Activated CD8-positive, alpha-beta T cell treated with anti-CD3 and anti-CD28 coated beads for 36 hours (primary cell): ENCODE results near the gene SRCIN1. TPM values are rescaled to one million over a fixed set of nuclear protein-coding genes. Genes with fewer than 3 reads are reported as not detected.

ENCODE experiments used
- ATAC-seq: fragments of 200-7000 bp; cut with Tn5 transposase; one replicate; pipeline ENCODE4 v1.10.0; 2021; ENCODE audit warnings: mild to moderate bottlenecking, moderate library complexity
- CTCF ChIA-PET: fragments of 350-600 bp; sonication (Branson Sonifier 250); formaldehyde crosslinking; loops from one replicate; lab custom pipeline; 2021; ENCODE audit warnings: antibody characterized with exemption; lab: Charles Lee
- POLR2A ChIA-PET: fragments of 350-600 bp; sonication (Branson Sonifier 250); formaldehyde crosslinking; loops from one replicate; lab custom pipeline; 2021; ENCODE audit warnings: antibody characterized with exemption; lab: Charles Lee
- DNase-seq: peaks from one replicate; pipeline ENCODE4 v3.0.0-alpha.2; 2020
- H3K27ac Mint-ChIP-seq: one replicate; pipeline ENCODE4 v1.8.0; 2021; ENCODE audit warnings: mild to moderate bottlenecking, mixed read lengths
- H3K27me3 Mint-ChIP-seq: one replicate; pipeline ENCODE4 v1.8.0; 2021; ENCODE audit warnings: mixed read lengths
- H3K36me3 Mint-ChIP-seq: one replicate; pipeline ENCODE4 v1.8.0; 2021; ENCODE audit warnings: low read depth, mixed read lengths
- H3K4me1 Mint-ChIP-seq: one replicate; pipeline ENCODE4 v1.8.0; 2021; ENCODE audit warnings: low read depth, mixed read lengths
- H3K4me3 Mint-ChIP-seq: one replicate; pipeline ENCODE4 v1.8.0; 2021; ENCODE audit warnings: mild to moderate bottlenecking, moderate library complexity, mixed read lengths
- H3K9me3 Mint-ChIP-seq: one replicate; pipeline ENCODE4 v1.8.0; 2021; ENCODE audit warnings: mixed read lengths
- intact Hi-C: fragments of 100-400 bp; cut with micrococcal nuclease; formaldehyde crosslinking; loops from one replicate; pipeline ENCODE4 v1.10.0; 2022
- total RNA-seq, 2 experiments: library from RNA; stranded (reverse); gene quantifications; one replicate each; pipeline ENCODE4 v1.2.3, GENCODE V29; 2021
- TF ChIP-seq, protein P1 (sequence below): fragments of 200-600 bp; IDR thresholded peaks from one replicate; pipeline ENCODE4 v1.8.0; 2022; ENCODE audit warnings: antibody characterized with exemption, mild to moderate bottlenecking

Gene SRCIN1
- total RNA-seq, 2 experiments from 2014 or later = 0.74 to 1.1 TPM

DNA sequence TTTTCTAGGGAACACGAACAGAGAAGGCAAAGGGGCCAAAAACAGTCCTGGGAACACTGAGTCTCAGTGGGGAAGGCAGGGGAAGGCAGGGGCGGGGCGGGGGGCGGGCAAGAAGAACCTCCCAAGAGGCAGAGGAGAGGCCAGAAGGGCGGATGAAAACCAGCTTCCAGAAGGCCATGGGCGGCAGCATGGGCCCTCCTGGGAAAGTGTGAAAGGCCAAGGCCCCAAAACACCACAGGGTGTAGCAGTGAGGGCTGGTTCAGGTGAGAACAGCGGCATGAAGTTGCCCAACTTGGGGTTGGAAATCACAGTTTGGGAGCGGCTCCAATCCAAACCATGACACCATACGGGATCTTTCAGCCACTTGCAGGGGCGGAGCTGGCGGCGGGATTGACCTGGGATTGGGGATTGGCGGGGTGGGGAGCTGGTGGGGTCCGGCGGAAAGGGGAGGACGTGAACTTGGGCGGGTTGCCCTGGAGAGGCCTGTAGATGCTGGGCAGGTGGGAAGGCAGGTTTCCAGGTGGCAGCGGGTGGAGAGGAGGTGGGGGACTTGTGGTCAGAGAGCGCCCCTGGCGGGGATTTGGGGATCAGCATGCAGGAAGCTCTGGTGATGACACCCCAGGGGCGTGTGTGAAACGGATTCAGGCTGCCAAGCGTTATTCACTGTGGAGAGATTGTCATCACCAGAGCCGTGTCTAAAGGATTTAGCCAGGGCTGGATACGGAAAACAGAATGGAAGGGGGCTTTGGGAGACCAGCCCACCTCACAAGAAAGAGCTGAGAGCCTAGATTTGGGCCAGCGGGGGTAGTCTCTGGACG, 96.6 kb downstream of the SRCIN1 start:
- ChIA-PET CTCF (interaction anchor here (0.6 to 2.8 kb wide), 23 partner anchors 11 to 160 kb away, joined by 3 to 13 read pairs (median 4); no protein-coding TSS in a partner anchor), POLR2A (interaction anchor here (0.6 kb wide), 1 partner anchor 44 kb away, joined by 3 read pairs; no protein-coding TSS in a partner anchor)
- intact Hi-C loops = no loop called here
- Mint-ChIP-seq H3K36me3 (no peaks in the 10 kb centered on the region), H3K4me3 (peak overlapping the region; percentile 69), H3K27me3 (peaks cover 30% of the 10 kb centered on the region), H3K9me3 (no peaks in the 10 kb centered on the region), H3K4me1 (peaks cover 10% of the 10 kb centered on the region), H3K27ac (no peak overlapping the region)
- ATAC-seq (peak; percentile 97), DNase-seq (peak; percentile 92)
- TF ChIP-seq, protein P1, sequence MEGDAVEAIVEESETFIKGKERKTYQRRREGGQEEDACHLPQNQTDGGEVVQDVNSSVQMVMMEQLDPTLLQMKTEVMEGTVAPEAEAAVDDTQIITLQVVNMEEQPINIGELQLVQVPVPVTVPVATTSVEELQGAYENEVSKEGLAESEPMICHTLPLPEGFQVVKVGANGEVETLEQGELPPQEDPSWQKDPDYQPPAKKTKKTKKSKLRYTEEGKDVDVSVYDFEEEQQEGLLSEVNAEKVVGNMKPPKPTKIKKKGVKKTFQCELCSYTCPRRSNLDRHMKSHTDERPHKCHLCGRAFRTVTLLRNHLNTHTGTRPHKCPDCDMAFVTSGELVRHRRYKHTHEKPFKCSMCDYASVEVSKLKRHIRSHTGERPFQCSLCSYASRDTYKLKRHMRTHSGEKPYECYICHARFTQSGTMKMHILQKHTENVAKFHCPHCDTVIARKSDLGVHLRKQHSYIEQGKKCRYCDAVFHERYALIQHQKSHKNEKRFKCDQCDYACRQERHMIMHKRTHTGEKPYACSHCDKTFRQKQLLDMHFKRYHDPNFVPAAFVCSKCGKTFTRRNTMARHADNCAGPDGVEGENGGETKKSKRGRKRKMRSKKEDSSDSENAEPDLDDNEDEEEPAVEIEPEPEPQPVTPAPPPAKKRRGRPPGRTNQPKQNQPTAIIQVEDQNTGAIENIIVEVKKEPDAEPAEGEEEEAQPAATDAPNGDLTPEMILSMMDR = peak; percentile 73

DNA sequence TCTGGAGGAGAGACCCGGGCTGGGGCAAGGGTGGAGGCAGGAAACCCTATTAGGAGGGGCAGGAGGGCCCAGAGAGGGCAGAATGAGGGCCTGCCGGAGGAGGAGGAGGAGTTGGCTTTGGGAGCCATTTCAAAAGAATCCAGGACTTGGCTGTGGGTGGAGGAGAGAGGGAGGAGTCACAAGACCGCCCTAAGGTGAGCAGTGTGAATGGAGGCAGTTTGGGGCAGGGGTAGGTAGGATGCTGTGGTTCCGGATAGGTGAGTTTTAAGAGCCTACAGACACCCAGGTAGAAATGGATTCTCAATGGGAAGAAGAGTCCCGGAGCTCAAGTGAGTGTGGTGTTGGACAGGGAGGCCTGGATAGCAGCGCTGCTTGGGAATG, 97.2 kb downstream of the SRCIN1 start:
- CTCF ChIA-PET = interaction anchor here (1.0 to 2.8 kb wide), 12 partner anchors 11 to 159 kb away, joined by 3 to 13 read pairs (median 4); no protein-coding TSS in a partner anchor
- peaks cover 10% of the 10 kb centered on the region for H3K4me1 Mint-ChIP-seq
- H3K9me3 Mint-ChIP-seq = no peaks in the 10 kb centered on the region
- ATAC-seq (no peak), DNase-seq (no peak)
- POLR2A ChIA-PET = interaction anchor here (0.6 kb wide), 1 partner anchor 45 kb away, joined by 3 read pairs; no protein-coding TSS in a partner anchor
- no peaks in the 10 kb centered on the region for H3K36me3 Mint-ChIP-seq
- H3K27ac Mint-ChIP-seq = no peak overlapping the region
- TF ChIP-seq, protein P1 = no peak
- H3K27me3 Mint-ChIP-seq = peaks cover 30% of the 10 kb centered on the region
- no peak overlapping the region for H3K4me3 Mint-ChIP-seq
- intact Hi-C loops = no loop called here

DNA sequence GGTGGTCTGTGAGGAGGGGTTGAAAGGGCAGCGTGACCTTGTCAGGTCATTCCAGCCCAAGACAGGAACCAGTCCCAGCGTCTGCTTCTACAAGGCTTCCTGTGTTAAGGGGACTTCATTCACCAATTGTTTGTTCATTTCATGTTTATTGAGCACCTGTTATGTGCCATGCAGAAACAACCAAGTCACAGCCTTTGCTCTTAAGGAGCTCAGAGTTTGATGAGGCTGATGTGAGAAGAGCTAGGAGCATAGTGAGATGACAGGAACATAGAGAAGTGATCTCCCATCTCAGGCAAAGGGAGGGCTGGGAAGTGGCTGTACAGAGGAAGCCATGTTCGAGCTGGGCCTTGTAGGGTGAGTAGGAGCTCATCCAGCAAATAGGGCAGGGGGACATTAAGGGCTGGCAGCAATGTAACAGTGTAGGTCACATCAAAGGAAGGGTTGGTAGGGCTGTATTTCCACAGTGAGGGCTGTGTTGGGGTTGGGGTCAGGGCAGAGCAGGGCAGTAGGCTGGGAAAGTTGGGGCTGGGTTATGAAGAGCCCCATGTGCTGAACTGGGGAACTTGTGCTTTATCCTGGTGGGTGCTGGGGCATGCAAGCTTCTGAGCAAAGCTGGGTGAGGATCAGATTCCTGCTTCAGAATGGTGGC, 97.7 kb downstream of the SRCIN1 start:
- Mint-ChIP-seq H3K27me3 (peaks cover 30% of the 10 kb centered on the region), H3K9me3 (no peaks in the 10 kb centered on the region), H3K36me3 (no peaks in the 10 kb centered on the region), H3K27ac (no peak overlapping the region), H3K4me3 (no peak overlapping the region), H3K4me1 (peaks cover 10% of the 10 kb centered on the region)
- CTCF ChIA-PET = interaction anchor here (0.8 to 2.8 kb wide), 8 partner anchors 17 to 159 kb away, joined by 3 to 13 read pairs (median 5); no protein-coding TSS in a partner anchor
- POLR2A ChIA-PET = interaction anchor here (0.6 kb wide), 1 partner anchor 46 kb away, joined by 3 read pairs; no protein-coding TSS in a partner anchor
- TF ChIP-seq, protein P1 = no peak
- DNase-seq (no peak), ATAC-seq (no peak)
- intact Hi-C loops = no loop called here

DNA sequence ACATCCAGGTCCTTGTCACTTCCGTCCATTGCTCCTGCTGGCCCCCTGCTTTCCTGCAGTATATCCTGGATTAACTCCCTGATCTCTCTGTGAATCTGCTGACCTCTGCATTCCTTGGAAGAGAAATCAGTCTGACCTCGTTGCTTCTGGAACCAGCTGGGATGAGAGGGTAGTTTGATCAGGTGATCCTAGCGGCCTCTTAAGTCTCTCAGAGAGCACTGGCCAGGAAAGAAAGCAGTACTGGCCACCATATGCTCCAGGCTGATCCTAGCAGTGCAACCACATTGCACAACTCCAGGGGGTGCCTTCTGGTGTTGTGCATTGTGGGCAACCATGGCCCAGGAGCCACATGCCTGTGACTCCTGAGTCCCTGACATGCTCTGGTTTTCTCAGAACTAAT, 98.3 kb downstream of the SRCIN1 start:
- intact Hi-C loops = no loop called here
- no peak for DNase-seq
- no peaks in the 10 kb centered on the region for H3K36me3 Mint-ChIP-seq
- no peak overlapping the region for H3K4me3 Mint-ChIP-seq
- ATAC-seq = no peak
- ChIA-PET POLR2A (no interaction called here), CTCF (interaction anchor here (0.8 to 2.6 kb wide), 3 partner anchors 51 to 160 kb away, joined by 3 to 13 read pairs (median 3); no protein-coding TSS in a partner anchor)
- TF ChIP-seq, protein P1 = no peak
- H3K27ac Mint-ChIP-seq = no peak overlapping the region
- no peaks in the 10 kb centered on the region for H3K9me3 Mint-ChIP-seq
- peaks cover 33% of the 10 kb centered on the region for H3K27me3 Mint-ChIP-seq
- H3K4me1 Mint-ChIP-seq = peaks cover 10% of the 10 kb centered on the region
